WERI-Rb-1 (cell line): ENCODE measurements around the gene OSBPL10.
"Not testable (repeated sequence)": the region's sequence is repeated elsewhere in the genome, so short reads cannot be mapped to it uniquely, and the experiment has no call there.

ENCODE experiments used
- DNase-seq: peaks from one replicate; pipeline ENCODE4 v3.0.0-alpha.2; 2020
- H3K27ac ChIP-seq: fragments of 250-450 bp; sonication (Bioruptor Pico); 2 replicates; pipeline ENCODE4 v1.5.1; 2020; ENCODE audit warnings: mild to moderate bottlenecking, moderate library complexity
- H3K27me3 ChIP-seq: fragments of 250-450 bp; sonication (Bioruptor Pico); 2 replicates; pipeline ENCODE4 v1.5.1; 2021; ENCODE audit warnings: mild to moderate bottlenecking, low read depth, moderate library complexity; ENCODE audit not compliant: insufficient read depth, severe bottlenecking
- H3K36me3 ChIP-seq: fragments of 250-450 bp; sonication (Bioruptor Pico); 2 replicates; pipeline ENCODE4 v1.5.1; 2020; ENCODE audit warnings: mild to moderate bottlenecking, moderate library complexity
- H3K4me3 ChIP-seq: 2 replicates; pipeline ENCODE4 v1.5.1; 2011; ENCODE audit warnings: low read depth, mild to moderate bottlenecking, control low read depth, low read length
- H3K9me3 ChIP-seq: fragments of 250-450 bp; sonication (Bioruptor Pico); 2 replicates; pipeline ENCODE4 v1.5.1; 2021; ENCODE audit warnings: mild to moderate bottlenecking, moderate library complexity; ENCODE audit not compliant: severe bottlenecking
- CTCF ChIP-seq: IDR thresholded peaks from 2 replicates; pipeline ENCODE4 v1.5.1; 2011; ENCODE audit warnings: low read depth, mild to moderate bottlenecking, control low read depth, inconsistent platforms, low read length

Gene OSBPL10

GRCh38 chr3:32018757-32019564 is 37.9 kb upstream of the OSBPL10 start:
- H3K4me3 ChIP-seq: no peak overlapping the region
- no peaks in the 10 kb centered on the region for H3K9me3 ChIP-seq
- DNase-seq: no peak
- H3K27me3 ChIP-seq: no peaks in the 10 kb centered on the region
- H3K27ac ChIP-seq: no peak overlapping the region
- peak; percentile 36 for TF ChIP-seq CTCF
- H3K36me3 ChIP-seq: no peaks in the 10 kb centered on the region

GRCh38 chr3:32017286-32017685 is 36.2 kb upstream of the OSBPL10 start:
- Histone ChIP-seq H3K36me3 (no peaks in the 10 kb centered on the region), H3K4me3 (no peak overlapping the region), H3K27ac (no peak overlapping the region), H3K9me3 (no peaks in the 10 kb centered on the region), H3K27me3 (no peaks in the 10 kb centered on the region)
- TF ChIP-seq CTCF: no peak
- no peak for DNase-seq

GRCh38 chr3:32015638-32016037 is 34.6 kb upstream of the OSBPL10 start:
- not testable (repeated sequence) for H3K27me3 ChIP-seq, H3K36me3 ChIP-seq, DNase-seq, H3K27ac ChIP-seq, H3K9me3 ChIP-seq, H3K4me3 ChIP-seq

GRCh38 chr3:32010699-32011098 is 29.6 kb upstream of the OSBPL10 start:
- not testable (repeated sequence) for H3K27ac ChIP-seq, H3K36me3 ChIP-seq, H3K27me3 ChIP-seq, H3K4me3 ChIP-seq, H3K9me3 ChIP-seq
- TF ChIP-seq CTCF: 0 out of 2 replicates have a peak, but pooled peaks have one; percentile 27
- DNase-seq: peak; percentile 30

- TF ChIP-seq CTCF: no peak
- Histone ChIP-seq H3K27me3 (no peaks in the 10 kb centered on the region), H3K9me3 (no peaks in the 10 kb centered on the region), H3K4me3 (no peak overlapping the region), H3K27ac (no peak overlapping the region), H3K36me3 (no peaks in the 10 kb centered on the region)
- no peak for DNase-seq
Measured at GRCh38 chr3:32009957-32010356, 28.9 kb upstream of the OSBPL10 start.

GRCh38 chr3:32009101-32009500 is 28.0 kb upstream of the OSBPL10 start:
- no peaks in the 10 kb centered on the region for H3K36me3 ChIP-seq
- no peak overlapping the region for H3K27ac ChIP-seq
- TF ChIP-seq CTCF: no peak
- DNase-seq: no peak
- H3K9me3 ChIP-seq: no peaks in the 10 kb centered on the region
- no peaks in the 10 kb centered on the region for H3K27me3 ChIP-seq
- H3K4me3 ChIP-seq: no peak overlapping the region
